SK-N-SH (cell line): Measurements from ENCODE around the gene THSD7A. TPM values are rescaled to one million over a fixed set of nuclear protein-coding genes. Genes with fewer than 3 reads are reported as not detected.

Source experiments
- CTCF ChIA-PET: fragments of 300-600, 350-600 bp; formaldehyde crosslinking; extraction: SDS; loops from one replicate; lab custom pipeline; 2021; lab: Yijun Ruan, JAX
- POLR2A ChIA-PET: fragments of 350-600 bp; sonication (Branson Sonifier 250); formaldehyde crosslinking; extraction: SDS; loops from one replicate; lab custom pipeline; 2020; ENCODE audit warnings: antibody characterized with exemption, inconsistent platforms; lab: Yijun Ruan, JAX
- DNase-seq: peaks from one replicate; pipeline ENCODE4 v3.0.0; 2012
- H2AFZ ChIP-seq: fragments of 200-600 bp; sonication (generic); 2 replicates; pipeline ENCODE4 v1.8.1; 2016; ENCODE audit warnings: antibody characterized with exemption, mild to moderate bottlenecking, low read depth
- H3F3A ChIP-seq: fragments of 200-600 bp; sonication (generic); replicated peaks from 2 replicates; pipeline ENCODE3; 2016; ENCODE audit warnings: antibody characterized with exemption, mild to moderate bottlenecking; ENCODE audit not compliant: insufficient read depth
- H3K27ac ChIP-seq, 2 experiments: fragments of 200-500 bp in 1 of 2; fragments of 200-600 bp in 1 of 2; sonication (Bioruptor generic) in 1 of 2; sonication (generic), shearing (Covaris generic) in 1 of 2; 2 replicates each; pipeline versions ENCODE4 v1.5.1 to v1.6.1; 2014 to 2016; ENCODE audit warnings: low read depth in 2 of 2, inconsistent platforms in 1 of 2, low read length in 1 of 2, mild to moderate bottlenecking in 1 of 2, mixed read lengths in 1 of 2
- H3K27me3 ChIP-seq: fragments of 200-600 bp; sonication (generic), shearing (Covaris generic); 2 replicates; pipeline ENCODE4 v1.6.1; 2016; ENCODE audit warnings: mixed run types; ENCODE audit not compliant: insufficient read depth
- H3K36me3 ChIP-seq, 2 experiments: fragments of 200-500 bp in 1 of 2; fragments of 200-600 bp in 1 of 2; sonication (Bioruptor generic) in 1 of 2; sonication (generic) in 1 of 2; replicated peaks in 1 of 2; 2 replicates each; pipeline versions ENCODE3 to v1.5.1; 2014 to 2016; ENCODE audit warnings: low read length in 1 of 2, mild to moderate bottlenecking in 1 of 2; ENCODE audit not compliant: insufficient read depth in 2 of 2, control insufficient read depth in 1 of 2
- H3K4me1 ChIP-seq, 2 experiments: fragments of 200-500 bp in 1 of 2; fragments of 200-600 bp in 1 of 2; sonication (Bioruptor generic) in 1 of 2; sonication (generic), shearing (Covaris generic) in 1 of 2; 2 replicates each; pipeline versions ENCODE4 v1.5.1 to v1.6.1; 2014 to 2016; ENCODE audit warnings: low read depth in 1 of 2, low read length in 1 of 2, mixed run types in 1 of 2; ENCODE audit not compliant: insufficient read depth in 2 of 2, control insufficient read depth in 1 of 2
- H3K4me2 ChIP-seq: fragments of 200-600 bp; sonication (generic), shearing (Covaris generic); 2 replicates; pipeline ENCODE4 v1.6.1; 2017; ENCODE audit warnings: mixed run types
- H3K4me3 ChIP-seq, 2 experiments: fragments of 200-500 bp in 1 of 2; fragments of 200-600 bp in 1 of 2; sonication (Bioruptor generic) in 1 of 2; sonication (generic), shearing (Covaris generic) in 1 of 2; 2 replicates each; pipeline versions ENCODE4 v1.5.1 to v1.8.1; 2014 to 2016; ENCODE audit warnings: low read depth in 2 of 2, inconsistent platforms in 1 of 2, low read length in 1 of 2, mild to moderate bottlenecking in 1 of 2, mixed read lengths in 1 of 2, moderate library complexity in 1 of 2
- H3K79me2 ChIP-seq: fragments of 200-600 bp; sonication (generic); 2 replicates; pipeline ENCODE4 v1.8.1; 2017; ENCODE audit warnings: mild to moderate bottlenecking; ENCODE audit not compliant: insufficient read depth
- H3K9ac ChIP-seq: fragments of 200-600 bp; sonication (generic); 2 replicates; pipeline ENCODE4 v1.6.1; 2017; ENCODE audit warnings: mixed run types
- H3K9me2 ChIP-seq: fragments of 200-600 bp; sonication (generic); 2 replicates; pipeline ENCODE4 v1.6.1; 2017; ENCODE audit warnings: mixed run types
- H3K9me3 ChIP-seq: fragments of 200-600 bp; sonication (generic); 2 replicates; pipeline ENCODE4 v1.6.1; 2017; ENCODE audit warnings: mixed run types, mild to moderate bottlenecking, moderate library complexity
- H4K20me1 ChIP-seq: fragments of 200-600 bp; sonication (generic); 2 replicates; pipeline ENCODE4 v1.6.1; 2017; ENCODE audit warnings: mild to moderate bottlenecking, mixed run types; ENCODE audit not compliant: insufficient read depth
- CHD2 ChIP-seq: fragments of 150-350 bp; IDR thresholded peaks from 2 replicates; pipeline ENCODE4 v1.6.1; 2018; ENCODE audit warnings: low read length; ENCODE audit not compliant: partially characterized antibody
- EP300 ChIP-seq, 2 experiments: IDR thresholded peaks; 2 replicates each; pipeline versions ENCODE4 v1.4.0 to v1.6.1; 2012; ENCODE audit warnings: borderline replicate concordance in 1 of 2, low read depth in 1 of 2, low read length in 1 of 2
- EZH2phosphoT487 ChIP-seq: fragments of 200-600 bp; sonication (generic); IDR thresholded peaks from 2 replicates; pipeline ENCODE4 v1.6.1; 2017; ENCODE audit warnings: low read depth, mixed run types, mild to moderate bottlenecking, antibody characterized with exemption, moderate library complexity, borderline replicate concordance
- FOXM1 ChIP-seq: IDR thresholded peaks from 2 replicates; pipeline ENCODE4 v1.4.0; 2012; ENCODE audit warnings: low read depth, mild to moderate bottlenecking
- GABPA ChIP-seq: IDR thresholded peaks from 2 replicates; pipeline ENCODE4 v1.4.0; 2012; ENCODE audit warnings: low read depth, mild to moderate bottlenecking
- GATA2 ChIP-seq: sonication (generic); formaldehyde crosslinking; IDR thresholded peaks from 2 replicates; pipeline ENCODE4 v1.5.0; 2020; ENCODE audit warnings: mild to moderate bottlenecking, missing genetic modification reagents
- JUND ChIP-seq: IDR thresholded peaks from 2 replicates; pipeline ENCODE4 v1.4.0; 2012
- MAX ChIP-seq: IDR thresholded peaks from 2 replicates; pipeline ENCODE4 v1.4.0; 2012; ENCODE audit warnings: low read depth
- MXI1 ChIP-seq: IDR thresholded peaks from 2 replicates; pipeline ENCODE4 v1.6.1; 2012; ENCODE audit warnings: mild to moderate bottlenecking, low read depth, low read length, improper control_type of control experiment
- NFIC ChIP-seq: IDR thresholded peaks from 2 replicates; pipeline ENCODE4 v1.4.0; 2012; ENCODE audit warnings: borderline replicate concordance
- NRF1 ChIP-seq: IDR thresholded peaks from 2 replicates; pipeline ENCODE4 v1.6.1; 2012; ENCODE audit warnings: low read depth, mild to moderate bottlenecking, low read length
- POLR2AphosphoS5 ChIP-seq: IDR thresholded peaks from 2 replicates; pipeline ENCODE4 v1.6.1; 2012; ENCODE audit warnings: low read depth, low read length
- RCOR1 ChIP-seq: fragments of 150-350 bp; IDR thresholded peaks from 2 replicates; pipeline ENCODE4 v1.6.1; 2017; ENCODE audit warnings: antibody characterized with exemption, low read length
- REST ChIP-seq: IDR thresholded peaks from 2 replicates; pipeline ENCODE4 v1.6.1; 2012; ENCODE audit warnings: mild to moderate bottlenecking, low read depth, low read length, moderate library complexity
- RFX5 ChIP-seq: IDR thresholded peaks from 2 replicates; pipeline ENCODE4 v1.6.1; 2012; ENCODE audit warnings: mild to moderate bottlenecking, improper control_type of control experiment, low read length
- SMC3 ChIP-seq: IDR thresholded peaks from 2 replicates; pipeline ENCODE4 v1.6.1; 2012; ENCODE audit warnings: low read depth, low read length, improper control_type of control experiment
- TEAD4 ChIP-seq: IDR thresholded peaks from 2 replicates; pipeline ENCODE4 v1.4.0; 2012; ENCODE audit warnings: mild to moderate bottlenecking, borderline replicate concordance; ENCODE audit not compliant: insufficient read depth
- ZBTB33 ChIP-seq: IDR thresholded peaks from 2 replicates; pipeline ENCODE4 v1.4.0; 2012; ENCODE audit warnings: low read depth, borderline replicate concordance
- polyA plus RNA-seq, 3 experiments: library from polyadenylated mRNA; depleted of rRNA; stranded (reverse); fragments of >200 nt; gene quantifications; 2 replicates each; pipeline ENCODE4 v1.2.3, GENCODE V29; 2012

THSD7A gene
- polyA plus RNA-seq, 1 of the 3 experiments (the other 2 are of a cell fraction): 0.16 TPM

- TF ChIP-seq EP300 (IDR thresholded peaks at IDR 0.05; ENCODE audit: borderline replicate concordance in 1 of 2, low read depth in 1 of 2, low read length in 1 of 2) (no peak), TEAD4 (no peak), GATA2 (no peak), MAX (no peak), JUND (no peak), FOXM1 (no peak), CHD2 (no peak), SMC3 (no peak), NRF1 (no peak), REST (no peak), NFIC (no peak), MXI1 (no peak), GABPA (no peak), RFX5 (no peak), ZBTB33 (no peak), POLR2AphosphoS5 (no peak), RCOR1 (no peak), EZH2phosphoT487 (no peak)
- Histone ChIP-seq H3K4me3 (no peak overlapping the region), H3K9me3 (no peaks in the 10 kb centered on the region), H3F3A (no peaks in the 10 kb centered on the region), H3K4me2 (no peak overlapping the region), H3K9ac (no peak overlapping the region), H3K79me2 (no peaks in the 10 kb centered on the region), H3K27ac (peak overlapping the region in 1 of 2 experiments; percentile 43; a peak in 1 of 4 replicates), H3K4me1 (peaks cover 0 to 13% of the 10 kb centered on the region in 2 experiments; a peak in 2 of 4 replicates), H4K20me1 (no peaks in the 10 kb centered on the region), H3K9me2 (no peaks in the 10 kb centered on the region), H3K36me3 (peaks cover 0 to 3% of the 10 kb centered on the region in 2 experiments), H2AFZ (no peak overlapping the region), H3K27me3 (no peaks in the 10 kb centered on the region)
- CTCF ChIA-PET: no interaction called here
- POLR2A ChIA-PET: no interaction called here
- DNase-seq: no peak
Observed at GRCh38 chr7:11716185-11716584, 115.8 kb downstream of the THSD7A start.
